Measurements from ENCODE around the gene TEAD4.

TEAD4 gene

DNA sequence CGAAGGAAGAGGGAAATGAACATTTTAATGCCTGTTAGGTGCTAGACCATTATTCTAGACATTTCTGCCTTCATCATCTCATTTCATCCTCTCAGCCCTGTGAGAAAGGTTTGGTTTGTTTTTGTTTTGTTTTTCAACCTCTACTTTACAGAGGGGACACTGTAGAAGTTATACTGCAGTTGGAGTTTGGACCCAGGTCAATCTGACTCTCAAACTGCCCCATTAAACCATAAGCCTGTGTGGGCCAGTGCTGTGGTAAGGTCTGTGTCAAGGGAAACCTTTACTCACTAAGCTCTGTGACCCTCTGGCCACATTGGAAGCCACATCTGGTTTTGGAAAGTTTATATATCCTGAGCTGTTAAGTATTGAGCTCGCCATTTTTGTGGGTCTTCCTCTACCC, 8.5 kb downstream of the TEAD4 start:
- DNase-seq (ENCODE audit: low read depth) = no peak
- H3K4me3 ChIP-seq (ENCODE audit: low read depth, low read length) = no peak overlapping the region
- TF ChIP-seq, protein P1, sequence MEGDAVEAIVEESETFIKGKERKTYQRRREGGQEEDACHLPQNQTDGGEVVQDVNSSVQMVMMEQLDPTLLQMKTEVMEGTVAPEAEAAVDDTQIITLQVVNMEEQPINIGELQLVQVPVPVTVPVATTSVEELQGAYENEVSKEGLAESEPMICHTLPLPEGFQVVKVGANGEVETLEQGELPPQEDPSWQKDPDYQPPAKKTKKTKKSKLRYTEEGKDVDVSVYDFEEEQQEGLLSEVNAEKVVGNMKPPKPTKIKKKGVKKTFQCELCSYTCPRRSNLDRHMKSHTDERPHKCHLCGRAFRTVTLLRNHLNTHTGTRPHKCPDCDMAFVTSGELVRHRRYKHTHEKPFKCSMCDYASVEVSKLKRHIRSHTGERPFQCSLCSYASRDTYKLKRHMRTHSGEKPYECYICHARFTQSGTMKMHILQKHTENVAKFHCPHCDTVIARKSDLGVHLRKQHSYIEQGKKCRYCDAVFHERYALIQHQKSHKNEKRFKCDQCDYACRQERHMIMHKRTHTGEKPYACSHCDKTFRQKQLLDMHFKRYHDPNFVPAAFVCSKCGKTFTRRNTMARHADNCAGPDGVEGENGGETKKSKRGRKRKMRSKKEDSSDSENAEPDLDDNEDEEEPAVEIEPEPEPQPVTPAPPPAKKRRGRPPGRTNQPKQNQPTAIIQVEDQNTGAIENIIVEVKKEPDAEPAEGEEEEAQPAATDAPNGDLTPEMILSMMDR (IDR thresholded peaks at IDR 0.05; ENCODE audit: control insufficient read depth, extremely low read depth, insufficient read depth) = no peak

DNA sequence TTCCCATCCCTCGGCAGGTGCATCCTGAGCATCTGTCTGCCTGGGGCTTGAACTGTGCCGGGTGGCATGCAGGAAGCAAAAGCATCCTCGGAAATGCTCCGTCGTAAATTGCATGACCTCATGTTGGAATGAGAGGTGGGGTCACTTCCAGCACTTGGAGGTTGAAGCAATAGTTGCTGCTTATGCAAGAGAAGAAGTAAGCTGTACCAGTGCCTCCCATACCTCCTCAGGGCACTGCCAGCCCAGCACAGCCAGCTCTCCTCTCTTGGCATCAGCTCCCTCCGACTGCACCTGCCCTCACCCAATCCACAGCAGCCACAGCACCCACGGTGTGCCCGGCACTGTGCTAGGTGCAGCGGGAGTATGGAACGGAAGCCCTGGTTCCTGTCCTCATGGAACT, 11.5 kb downstream of the TEAD4 start:
- TF ChIP-seq, protein P1 (IDR thresholded peaks at IDR 0.05; ENCODE audit: control insufficient read depth, extremely low read depth, insufficient read depth) = no peak
- DNase-seq (ENCODE audit: low read depth) = no peak
- no peak overlapping the region for H3K4me3 ChIP-seq (ENCODE audit: low read depth, low read length)

DNA sequence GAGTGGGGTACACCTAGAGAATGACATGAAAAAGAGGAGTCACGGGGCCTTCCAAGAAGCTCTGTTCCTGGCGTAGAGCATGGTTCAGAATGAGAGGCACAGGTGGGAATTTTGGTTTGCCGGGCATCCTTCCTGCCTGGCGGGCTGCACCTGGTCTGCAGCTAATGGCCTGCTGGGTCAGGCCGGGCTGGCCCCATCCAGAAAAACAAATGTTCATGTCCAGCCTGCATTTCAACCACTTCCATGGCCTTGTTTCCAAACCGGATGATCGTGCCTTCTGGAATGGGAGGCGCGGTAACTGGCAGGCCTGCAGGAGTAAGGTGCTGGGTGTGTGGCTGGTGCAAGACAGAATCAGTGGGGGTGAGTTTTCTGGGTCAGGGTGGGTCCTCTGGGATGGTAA, 14.4 kb downstream of the TEAD4 start:
- H3K4me3 ChIP-seq (ENCODE audit: low read depth, low read length) = no peak overlapping the region
- DNase-seq (ENCODE audit: low read depth) = no peak
- TF ChIP-seq, protein P1 (IDR thresholded peaks at IDR 0.05; ENCODE audit: control insufficient read depth, extremely low read depth, insufficient read depth) = no peak

DNA sequence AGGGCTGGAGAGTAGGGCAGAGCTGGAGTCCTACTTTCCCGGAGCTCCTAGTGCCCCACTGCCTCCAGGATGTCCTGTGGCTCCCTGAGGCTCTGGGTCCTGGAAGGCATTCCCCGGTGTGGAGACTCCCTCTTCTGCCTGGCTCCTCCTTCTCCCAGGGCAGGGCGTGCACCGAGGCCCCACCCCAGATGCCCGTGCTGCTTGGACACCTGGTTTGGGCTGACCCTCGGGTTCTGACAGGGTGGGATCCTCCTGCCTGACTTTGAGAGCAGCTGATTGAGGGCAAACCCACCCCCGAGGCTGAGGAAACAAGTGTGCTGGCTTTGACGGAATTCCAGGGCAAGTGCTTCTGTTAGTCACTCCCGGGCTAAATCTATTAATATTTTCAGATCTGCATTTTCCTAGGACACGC, 15.4 kb downstream of the TEAD4 start:
- no peak for DNase-seq (ENCODE audit: low read depth)
- H3K4me3 ChIP-seq (ENCODE audit: low read depth, low read length) = no peak overlapping the region
- TF ChIP-seq, protein P1 (IDR thresholded peaks at IDR 0.05; ENCODE audit: control insufficient read depth, extremely low read depth, insufficient read depth) = no peak

DNA sequence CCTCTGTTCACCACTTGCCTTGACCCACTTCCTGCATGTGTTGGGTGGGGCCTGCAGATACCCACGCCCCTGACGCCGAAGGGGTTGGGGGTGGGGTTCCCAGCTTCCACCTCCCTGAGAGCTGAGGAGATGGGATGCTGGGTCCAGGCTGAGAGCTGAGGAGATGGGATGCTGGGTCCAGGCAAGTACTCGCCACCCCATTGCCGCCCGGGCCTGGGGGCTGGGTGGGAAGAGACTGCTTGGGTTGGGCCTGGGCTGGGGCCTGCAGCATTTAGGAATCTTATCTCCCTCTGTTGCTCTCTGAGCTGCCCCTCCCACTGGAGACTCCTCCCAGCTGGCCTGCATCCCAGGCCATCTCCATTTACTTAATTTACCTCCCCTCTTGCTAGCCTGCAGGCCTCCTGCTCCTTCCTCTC, 17.4 kb downstream of the TEAD4 start:
- no peak overlapping the region for H3K4me3 ChIP-seq (ENCODE audit: low read depth, low read length)
- TF ChIP-seq, protein P1 (IDR thresholded peaks at IDR 0.05; ENCODE audit: control insufficient read depth, extremely low read depth, insufficient read depth) = no peak
- no peak for DNase-seq (ENCODE audit: low read depth)

DNA sequence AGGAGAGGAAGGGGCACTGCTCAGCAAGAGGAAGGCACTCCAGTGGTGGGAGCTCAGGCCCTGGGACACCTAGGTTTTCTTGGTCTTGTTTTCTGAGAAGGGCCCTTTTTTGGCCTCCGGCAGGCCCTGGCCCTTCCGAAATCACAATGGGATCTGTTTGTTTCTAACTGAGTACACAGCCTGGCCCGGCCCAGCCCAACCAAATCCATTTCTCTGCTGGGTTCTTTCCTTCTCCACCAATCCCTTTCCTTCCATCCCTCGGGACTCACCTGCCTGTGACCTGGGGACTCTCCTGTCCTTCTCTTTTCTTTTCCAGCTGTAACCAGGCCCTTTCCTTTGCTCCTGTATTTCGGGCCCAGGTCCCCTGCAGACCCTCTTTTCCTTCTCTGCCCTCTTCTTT, 18.6 kb downstream of the TEAD4 start:
- TF ChIP-seq, protein P1 (IDR thresholded peaks at IDR 0.05; ENCODE audit: control insufficient read depth, extremely low read depth, insufficient read depth) = no peak
- H3K4me3 ChIP-seq (ENCODE audit: low read depth, low read length) = no peak overlapping the region
- no peak for DNase-seq (ENCODE audit: low read depth)

DNA sequence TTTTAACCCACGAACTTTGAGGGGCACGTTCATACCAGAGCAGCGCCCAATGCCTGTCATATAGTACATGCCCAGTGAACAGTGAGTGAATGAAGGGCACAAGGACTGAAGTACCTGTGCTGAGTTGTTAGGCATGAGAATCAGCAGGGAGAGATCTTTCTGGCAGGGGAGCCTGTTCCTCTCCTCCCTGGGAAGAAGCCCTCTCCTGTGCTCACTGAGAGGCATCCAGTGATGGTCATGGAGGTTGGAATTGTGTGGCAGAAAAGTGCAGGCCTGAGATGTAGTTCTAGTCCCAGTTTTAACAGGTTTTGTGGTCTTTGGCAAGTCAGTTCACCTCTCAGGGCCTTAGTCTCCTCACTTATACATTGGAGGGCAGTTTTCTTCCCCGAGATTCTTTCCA, 20.6 kb downstream of the TEAD4 start:
- TF ChIP-seq, protein P1 (IDR thresholded peaks at IDR 0.05; ENCODE audit: control insufficient read depth, extremely low read depth, insufficient read depth) = no peak
- no peak for DNase-seq (ENCODE audit: low read depth)
- H3K4me3 ChIP-seq (ENCODE audit: low read depth, low read length) = no peak overlapping the region
